ENCODE measurements around the gene ADH5. TPM values are rescaled to one million over a fixed set of nuclear protein-coding genes. Genes with fewer than 3 reads are reported as not detected.
"Not testable (repeated sequence)": the region's sequence is repeated elsewhere in the genome, so short reads cannot be mapped to it uniquely, and the experiment has no call there.

The ADH5 gene
- total RNA-seq, result 45.9 TPM

GRCh38 chr4:99088481-99089365, at the start of gene ADH5:
TSS of gene ADH5 (minus strand) at chr4:99088788. CDS start at chr4:99088700, 88 bp downstream.
- H3K27me3 ChIP-seq (ENCODE audit: insufficient read depth, low read length), result no peaks in the 10 kb centered on the region
- peaks cover 31% of the 10 kb centered on the region for H3K4me1 ChIP-seq (ENCODE audit: insufficient read depth, low read length)
- H3K4me3 ChIP-seq (ENCODE audit: low read length), result peak within 1 kb of the TSS; percentile 94
- H3K9me3 ChIP-seq (ENCODE audit: low read depth, low read length), result no peaks in the 10 kb centered on the region

- no peaks in the 10 kb centered on the region for H3K27me3 ChIP-seq (ENCODE audit: insufficient read depth, low read length)
- H3K4me3 ChIP-seq (ENCODE audit: low read length), result no peak overlapping the region
- H3K9me3 ChIP-seq (ENCODE audit: low read depth, low read length), result no peaks in the 10 kb centered on the region
- H3K4me1 ChIP-seq (ENCODE audit: insufficient read depth, low read length), result no peaks in the 10 kb centered on the region
Measured at GRCh38 chr4:99136329-99136728, 47.7 kb upstream of the ADH5 start.

DNA sequence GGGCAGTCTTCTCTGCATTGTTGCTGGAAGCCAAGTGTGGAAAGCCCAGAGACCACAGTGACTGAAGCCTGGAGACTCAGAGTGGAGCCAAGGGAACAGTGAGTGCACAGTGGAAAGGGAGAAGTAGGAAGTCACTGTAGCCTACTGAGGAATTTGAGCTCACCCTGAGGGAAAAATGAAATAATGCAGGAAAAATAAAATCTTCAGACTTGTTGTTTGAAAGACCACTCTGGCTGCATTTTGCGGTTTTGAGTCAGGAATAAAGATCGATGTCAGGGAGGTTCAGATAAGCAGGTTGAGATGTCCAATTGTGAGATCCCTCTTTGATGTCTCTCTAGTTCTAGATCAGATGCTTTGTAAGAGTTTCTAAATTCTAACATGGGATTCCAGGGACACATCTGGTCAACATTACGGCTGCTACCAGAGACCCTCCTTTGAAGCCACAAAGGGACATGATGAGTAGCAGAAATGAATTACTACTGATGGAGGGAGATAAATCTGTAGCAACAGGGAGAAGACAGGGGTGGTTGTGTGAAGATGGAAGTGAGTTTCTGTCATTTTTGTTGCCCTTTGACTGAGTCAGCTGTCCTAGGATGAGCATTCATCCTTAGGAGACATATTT, 47.1 kb upstream of the ADH5 start:
- Histone ChIP-seq H3K4me1 (ENCODE audit: insufficient read depth, low read length) (no peaks in the 10 kb centered on the region), H3K9me3 (ENCODE audit: low read depth, low read length) (no peaks in the 10 kb centered on the region), H3K27me3 (ENCODE audit: insufficient read depth, low read length) (no peaks in the 10 kb centered on the region), H3K4me3 (ENCODE audit: low read length) (no peak overlapping the region)

GRCh38 chr4:99134586-99134985, 46.0 kb upstream of the ADH5 start:
- Histone ChIP-seq H3K4me3 (ENCODE audit: low read length) (no peak overlapping the region), H3K9me3 (ENCODE audit: low read depth, low read length) (no peaks in the 10 kb centered on the region), H3K4me1 (ENCODE audit: insufficient read depth, low read length) (no peaks in the 10 kb centered on the region), H3K27me3 (ENCODE audit: insufficient read depth, low read length) (no peaks in the 10 kb centered on the region)

DNA sequence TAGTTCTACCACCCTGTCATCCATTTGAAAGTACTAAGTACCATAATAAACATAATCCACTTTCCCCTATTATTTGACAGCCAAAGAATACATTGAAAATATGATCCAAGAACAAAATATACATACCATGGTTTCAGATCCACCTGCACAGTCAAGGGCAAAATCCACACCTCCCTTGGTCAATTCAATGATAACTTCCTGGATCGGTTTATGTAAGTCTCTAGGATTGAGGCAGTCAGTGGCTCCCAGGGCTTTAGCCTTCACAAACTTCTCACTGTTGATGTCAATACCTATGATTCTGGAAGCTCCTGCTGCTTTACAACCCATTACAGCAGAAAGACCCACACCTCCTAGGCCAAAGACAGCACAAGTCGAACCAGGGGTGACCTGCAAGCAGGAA, 42.8 kb upstream of the ADH5 start:
- no peaks in the 10 kb centered on the region for H3K27me3 ChIP-seq (ENCODE audit: insufficient read depth, low read length)

GRCh38 chr4:99126376-99126775, 37.8 kb upstream of the ADH5 start:
- Histone ChIP-seq H3K9me3 (ENCODE audit: low read depth, low read length) (no peaks in the 10 kb centered on the region), H3K27me3 (ENCODE audit: insufficient read depth, low read length) (no peaks in the 10 kb centered on the region), H3K4me3 (ENCODE audit: low read length) (no peak overlapping the region), H3K4me1 (ENCODE audit: insufficient read depth, low read length) (no peaks in the 10 kb centered on the region)

More for the DNA sequence above, 42.8 kb upstream of the ADH5 start:
- Histone ChIP-seq H3K4me1 (ENCODE audit: insufficient read depth, low read length) (no peaks in the 10 kb centered on the region), H3K9me3 (ENCODE audit: low read depth, low read length) (no peaks in the 10 kb centered on the region), H3K4me3 (ENCODE audit: low read length) (no peak overlapping the region)

- no peak overlapping the region for H3K4me3 ChIP-seq (ENCODE audit: low read length)
- H3K4me1 ChIP-seq (ENCODE audit: insufficient read depth, low read length), result no peaks in the 10 kb centered on the region
- H3K9me3 ChIP-seq (ENCODE audit: low read depth, low read length), result no peaks in the 10 kb centered on the region
- H3K27me3 ChIP-seq (ENCODE audit: insufficient read depth, low read length), result no peaks in the 10 kb centered on the region
Measured at GRCh38 chr4:99121008-99121407, 32.4 kb upstream of the ADH5 start.

- no peaks in the 10 kb centered on the region for H3K9me3 ChIP-seq (ENCODE audit: low read depth, low read length)
- H3K27me3 ChIP-seq (ENCODE audit: insufficient read depth, low read length), result no peaks in the 10 kb centered on the region
- H3K4me1 ChIP-seq (ENCODE audit: insufficient read depth, low read length), result no peaks in the 10 kb centered on the region
Measured at GRCh38 chr4:99120501-99120900, 31.9 kb upstream of the ADH5 start.

DNA sequence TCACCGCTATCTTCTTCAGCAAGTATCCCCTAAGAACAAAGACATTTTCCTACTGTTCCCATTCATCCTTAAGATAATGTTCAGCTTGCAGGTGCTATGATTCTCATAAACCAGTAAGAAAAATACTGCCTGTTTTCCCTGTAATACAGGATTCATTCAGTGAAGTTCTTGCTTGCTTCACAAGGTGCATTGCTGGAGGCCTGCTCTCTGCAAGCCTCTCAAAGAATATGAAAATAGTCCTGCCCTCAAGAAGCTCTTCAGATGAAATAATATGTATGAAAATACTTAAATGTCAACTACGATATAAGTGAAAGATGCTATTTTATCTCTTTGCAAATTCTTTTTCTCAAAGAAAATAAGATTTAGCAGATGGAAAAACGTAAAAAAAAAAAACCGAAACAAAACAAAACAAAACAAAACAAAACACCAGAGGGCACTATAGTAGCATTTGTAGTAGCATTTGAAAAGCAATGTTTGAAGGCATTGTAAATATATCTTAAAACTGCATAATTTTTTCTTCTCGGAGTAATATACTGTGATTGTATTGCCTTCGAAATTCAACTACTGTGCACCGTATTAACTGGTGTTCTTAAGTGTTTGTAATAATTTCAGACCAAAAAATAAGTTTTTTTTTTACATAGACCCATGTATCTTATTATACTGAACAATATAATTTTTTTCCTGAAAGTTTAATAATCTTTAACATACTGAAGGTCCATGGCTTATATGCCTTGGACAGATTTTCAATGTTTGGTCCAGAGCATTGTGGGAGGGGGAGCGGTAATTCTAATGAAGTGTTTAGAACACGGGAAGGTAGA, 29.5 kb upstream of the ADH5 start:
- H3K27me3 ChIP-seq (ENCODE audit: insufficient read depth, low read length), result no peaks in the 10 kb centered on the region
- no peaks in the 10 kb centered on the region for H3K4me1 ChIP-seq (ENCODE audit: insufficient read depth, low read length)
- no peak overlapping the region for H3K4me3 ChIP-seq (ENCODE audit: low read length)
- H3K9me3 ChIP-seq (ENCODE audit: low read depth, low read length), result no peaks in the 10 kb centered on the region

More at GRCh38 chr4:99120501-99120900, 31.9 kb upstream of the ADH5 start:
- H3K4me3 ChIP-seq (ENCODE audit: low read length), result no peak overlapping the region

GRCh38 chr4:99117122-99117841, 28.7 kb upstream of the ADH5 start:
- not testable (repeated sequence) for H3K4me1 ChIP-seq (ENCODE audit: insufficient read depth, low read length); H3K9me3 ChIP-seq (ENCODE audit: low read depth, low read length); H3K4me3 ChIP-seq (ENCODE audit: low read length); H3K27me3 ChIP-seq (ENCODE audit: insufficient read depth, low read length)

GRCh38 chr4:99109286-99109685, 20.7 kb upstream of the ADH5 start:
- not testable (repeated sequence) for H3K4me3 ChIP-seq (ENCODE audit: low read length); H3K9me3 ChIP-seq (ENCODE audit: low read depth, low read length); H3K4me1 ChIP-seq (ENCODE audit: insufficient read depth, low read length); H3K27me3 ChIP-seq (ENCODE audit: insufficient read depth, low read length)

DNA sequence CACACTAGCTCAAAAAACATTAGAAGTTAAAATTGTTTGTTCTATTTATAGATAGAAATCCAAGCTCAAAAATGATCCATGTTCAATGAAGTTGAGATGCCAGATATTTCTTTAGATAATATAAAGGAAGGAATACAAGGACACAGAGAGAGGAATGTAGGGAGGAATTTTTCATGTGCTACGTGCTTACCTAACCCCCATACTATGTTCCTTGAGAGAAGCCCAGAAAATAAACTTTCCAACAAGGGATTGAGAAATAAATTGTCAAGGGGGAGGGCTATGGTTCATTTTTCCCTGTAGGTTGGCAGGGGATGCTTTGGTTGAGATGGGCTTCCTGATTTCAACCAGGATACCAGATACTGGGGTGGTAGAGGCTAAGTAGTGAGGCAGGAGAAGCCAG, 15.6 kb upstream of the ADH5 start:
- Histone ChIP-seq H3K9me3 (ENCODE audit: low read depth, low read length) (no peaks in the 10 kb centered on the region), H3K4me3 (ENCODE audit: low read length) (no peak overlapping the region), H3K27me3 (ENCODE audit: insufficient read depth, low read length) (no peaks in the 10 kb centered on the region), H3K4me1 (ENCODE audit: insufficient read depth, low read length) (no peaks in the 10 kb centered on the region)

GRCh38 chr4:99103166-99103565, 14.6 kb upstream of the ADH5 start:
- Histone ChIP-seq H3K27me3 (ENCODE audit: insufficient read depth, low read length) (no peaks in the 10 kb centered on the region), H3K4me3 (ENCODE audit: low read length) (no peak overlapping the region), H3K9me3 (ENCODE audit: low read depth, low read length) (no peaks in the 10 kb centered on the region), H3K4me1 (ENCODE audit: insufficient read depth, low read length) (no peaks in the 10 kb centered on the region)

GRCh38 chr4:99102634-99103033, 14.0 kb upstream of the ADH5 start:
- H3K4me1 ChIP-seq (ENCODE audit: insufficient read depth, low read length), result no peaks in the 10 kb centered on the region
- no peaks in the 10 kb centered on the region for H3K27me3 ChIP-seq (ENCODE audit: insufficient read depth, low read length)
- H3K9me3 ChIP-seq (ENCODE audit: low read depth, low read length), result no peaks in the 10 kb centered on the region
- no peak overlapping the region for H3K4me3 ChIP-seq (ENCODE audit: low read length)
